ENCODE measurements around the gene RAB5IF. TPM values are rescaled to one million over a fixed set of nuclear protein-coding genes. Genes with fewer than 3 reads are reported as not detected.

Gene RAB5IF
- total RNA-seq, 1 donor from 2014 or later = 112 TPM

DNA sequence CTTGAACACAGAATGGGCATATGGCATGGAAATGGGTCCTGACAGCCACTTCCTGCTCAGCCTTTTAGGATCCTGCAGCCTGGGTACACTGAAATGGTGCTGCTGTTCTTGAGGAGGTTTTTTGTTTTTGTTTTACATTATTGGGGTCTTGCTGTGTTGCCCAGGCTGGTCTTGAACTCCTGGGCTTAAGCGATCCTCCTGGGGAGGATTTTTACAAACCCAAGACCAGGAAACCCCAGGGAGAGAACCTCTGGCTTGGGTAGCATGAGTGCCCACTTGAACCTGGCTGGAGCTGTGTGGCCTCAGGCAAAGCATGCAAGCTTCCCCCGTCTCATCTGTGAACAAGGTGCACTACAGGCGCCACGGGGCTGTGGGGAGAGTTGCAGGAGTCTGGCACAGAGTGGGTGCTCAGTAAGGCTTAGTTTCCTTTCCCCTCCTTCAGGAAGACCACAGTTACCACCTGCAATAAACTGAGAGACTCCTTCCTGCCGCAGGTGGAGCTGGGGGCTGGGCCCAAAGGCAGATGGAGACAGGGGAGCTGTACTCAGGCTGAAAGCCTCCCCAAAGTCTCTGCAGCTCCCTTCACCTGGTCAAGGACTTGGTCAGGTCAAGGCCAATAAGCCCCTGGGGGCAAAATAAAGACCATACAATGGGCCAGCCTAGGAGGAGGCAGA lies 38.6 kb downstream of the RAB5IF start:
- peak; percentile 44 for DNase-seq (ENCODE audit: low spot score)
- peak overlapping the region; percentile 98 for H3K4me3 Mint-ChIP-seq
- peaks cover 48% of the 10 kb centered on the region for H3K4me1 Mint-ChIP-seq (ENCODE audit: low read depth)
- intact Hi-C loops (cut with micrococcal nuclease) = loop anchor here (1.0 to 10.0 kb wide), 9 partner anchors 14 to 311 kb away; partner anchors contain the start of genes RAB5IF and SAMHD1
- H3K27ac Mint-ChIP-seq = peak overlapping the region; percentile 99
- H3K27me3 Mint-ChIP-seq (ENCODE audit: insufficient read depth) = no peaks in the 10 kb centered on the region
- H3K36me3 Mint-ChIP-seq (ENCODE audit: low read depth) = peaks cover 28% of the 10 kb centered on the region
- no peaks in the 10 kb centered on the region for H3K9me3 Mint-ChIP-seq

DNA sequence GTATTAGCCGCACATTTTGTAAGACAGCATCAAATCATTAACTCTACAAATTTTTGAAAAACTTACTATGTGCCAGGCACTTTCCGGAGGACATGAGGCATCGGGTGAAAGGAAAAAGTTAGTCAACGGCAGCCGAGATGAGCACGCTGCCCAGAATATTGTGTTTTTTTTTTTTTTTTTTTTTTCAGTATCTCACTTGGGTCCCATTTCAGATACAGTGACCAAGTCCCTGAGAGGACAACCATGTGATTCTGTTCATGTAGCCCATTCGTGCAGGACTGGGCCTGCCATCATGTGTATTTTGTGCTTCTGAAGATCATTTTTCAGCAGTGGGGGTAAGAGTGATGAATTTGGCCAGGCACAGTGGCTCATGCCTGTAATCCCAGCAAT lies 39.1 kb downstream of the RAB5IF start:
- no peaks in the 10 kb centered on the region for H3K9me3 Mint-ChIP-seq
- no peak for DNase-seq (ENCODE audit: low spot score)
- peaks cover 48% of the 10 kb centered on the region for H3K4me1 Mint-ChIP-seq (ENCODE audit: low read depth)
- peaks cover 27% of the 10 kb centered on the region for H3K36me3 Mint-ChIP-seq (ENCODE audit: low read depth)
- H3K4me3 Mint-ChIP-seq = peak overlapping the region; percentile 98
- intact Hi-C loops (cut with micrococcal nuclease) = loop anchor here (1.0 to 10.0 kb wide), 10 partner anchors 14 to 310 kb away; partner anchors contain the start of genes RAB5IF and SAMHD1
- H3K27ac Mint-ChIP-seq = peak overlapping the region; percentile 99
- no peaks in the 10 kb centered on the region for H3K27me3 Mint-ChIP-seq (ENCODE audit: insufficient read depth)

DNA sequence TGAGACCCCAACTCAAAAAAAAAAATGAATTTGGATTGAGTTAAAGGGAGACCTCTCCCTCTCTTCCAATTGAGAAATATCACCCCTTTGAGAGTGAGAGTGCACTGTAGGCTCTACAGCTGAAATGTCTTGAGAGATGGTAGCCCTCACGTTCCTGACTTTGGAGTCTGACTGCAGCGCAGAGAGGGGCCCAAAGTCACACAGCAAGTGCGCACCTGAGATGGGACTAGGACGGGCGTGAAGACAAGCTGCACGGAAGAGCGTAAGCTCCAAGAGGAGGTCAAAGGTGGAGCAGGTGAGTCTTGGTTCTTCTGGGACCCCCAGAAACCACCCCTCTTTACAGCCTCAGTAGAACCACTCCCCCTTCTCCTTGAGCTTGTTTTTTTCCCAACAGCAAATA lies 39.8 kb downstream of the RAB5IF start:
- intact Hi-C loops (cut with micrococcal nuclease) = loop anchor here (2.0 to 10.0 kb wide), 5 partner anchors 33 to 309 kb away; partner anchors contain the start of gene SAMHD1
- peak overlapping the region; percentile 99 for H3K27ac Mint-ChIP-seq
- DNase-seq (ENCODE audit: low spot score) = no peak
- H3K27me3 Mint-ChIP-seq (ENCODE audit: insufficient read depth) = no peaks in the 10 kb centered on the region
- peak overlapping the region; percentile 98 for H3K4me3 Mint-ChIP-seq
- H3K4me1 Mint-ChIP-seq (ENCODE audit: low read depth) = peaks cover 48% of the 10 kb centered on the region
- H3K9me3 Mint-ChIP-seq = no peaks in the 10 kb centered on the region
- H3K36me3 Mint-ChIP-seq (ENCODE audit: low read depth) = peaks cover 23% of the 10 kb centered on the region

DNA sequence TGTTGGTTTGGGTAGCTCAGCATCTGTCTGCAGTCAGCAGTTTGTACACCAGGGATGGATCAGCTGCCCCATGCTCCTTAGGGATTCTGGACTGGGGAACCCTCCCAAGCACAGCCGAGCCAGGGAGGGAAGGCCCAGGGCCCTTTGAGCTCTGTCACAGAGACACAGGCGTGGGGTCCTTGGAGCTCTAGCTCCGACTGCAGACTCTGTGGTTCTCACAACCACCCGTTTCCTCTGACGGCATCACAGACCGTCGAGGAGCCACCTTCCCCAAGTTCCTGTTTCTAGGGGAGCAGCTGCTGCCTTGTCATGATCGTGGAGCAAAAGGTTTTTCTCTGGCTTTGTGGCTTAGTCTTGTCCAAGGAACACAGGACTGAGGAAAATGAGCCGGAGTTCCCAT lies 40.4 kb downstream of the RAB5IF start, which contains the start of gene SLA2:
Gene SLA2, minus strand, starts transcription at position 199 of the 400 bp plus-strand sequence. CDS start 4,861 bp downstream, outside the sequence.
- no peaks in the 10 kb centered on the region for H3K9me3 Mint-ChIP-seq
- peaks cover 48% of the 10 kb centered on the region for H3K4me1 Mint-ChIP-seq (ENCODE audit: low read depth)
- peak within 1 kb of the TSS; percentile 98 for H3K4me3 Mint-ChIP-seq
- peaks cover 23% of the 10 kb centered on the region for H3K36me3 Mint-ChIP-seq (ENCODE audit: low read depth)
- intact Hi-C loops (cut with micrococcal nuclease) = loop anchor here (2.0 to 10.0 kb wide), 5 partner anchors 33 to 309 kb away; partner anchors contain the start of gene SAMHD1
- H3K27me3 Mint-ChIP-seq (ENCODE audit: insufficient read depth) = no peaks in the 10 kb centered on the region
- peak within 1 kb of the TSS; percentile 99 for H3K27ac Mint-ChIP-seq
- peak; percentile 61 for DNase-seq (ENCODE audit: low spot score)

DNA sequence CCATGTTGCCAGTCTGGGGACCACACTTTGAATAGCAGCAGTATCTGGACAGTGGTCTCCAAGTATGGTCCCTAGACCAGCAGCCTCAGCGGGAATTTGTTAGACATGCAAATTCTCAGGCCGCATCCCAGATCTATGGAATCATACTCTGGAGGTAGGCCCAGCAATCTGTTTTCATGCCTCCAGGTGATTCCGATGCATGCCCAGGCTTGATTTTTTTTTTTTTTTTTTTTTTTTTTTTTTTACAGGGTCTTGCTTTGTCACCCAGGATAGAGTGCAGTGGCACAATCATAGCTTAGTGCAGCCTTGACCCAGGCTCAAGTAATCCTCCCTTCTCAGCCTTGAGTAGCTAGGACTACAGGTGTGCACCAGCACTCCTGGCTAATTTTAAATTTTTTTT lies 41.1 kb downstream of the RAB5IF start:
- H3K9me3 Mint-ChIP-seq = no peaks in the 10 kb centered on the region
- no peak for DNase-seq (ENCODE audit: low spot score)
- peaks cover 48% of the 10 kb centered on the region for H3K4me1 Mint-ChIP-seq (ENCODE audit: low read depth)
- peaks cover 17% of the 10 kb centered on the region for H3K36me3 Mint-ChIP-seq (ENCODE audit: low read depth)
- H3K27ac Mint-ChIP-seq = peak overlapping the region; percentile 67
- H3K4me3 Mint-ChIP-seq = peak overlapping the region; percentile 98
- intact Hi-C loops (cut with micrococcal nuclease) = loop anchor here (5.0 to 10.0 kb wide), 3 partner anchors 76 to 308 kb away; partner anchors contain the start of gene SAMHD1
- H3K27me3 Mint-ChIP-seq (ENCODE audit: insufficient read depth) = no peaks in the 10 kb centered on the region

DNA sequence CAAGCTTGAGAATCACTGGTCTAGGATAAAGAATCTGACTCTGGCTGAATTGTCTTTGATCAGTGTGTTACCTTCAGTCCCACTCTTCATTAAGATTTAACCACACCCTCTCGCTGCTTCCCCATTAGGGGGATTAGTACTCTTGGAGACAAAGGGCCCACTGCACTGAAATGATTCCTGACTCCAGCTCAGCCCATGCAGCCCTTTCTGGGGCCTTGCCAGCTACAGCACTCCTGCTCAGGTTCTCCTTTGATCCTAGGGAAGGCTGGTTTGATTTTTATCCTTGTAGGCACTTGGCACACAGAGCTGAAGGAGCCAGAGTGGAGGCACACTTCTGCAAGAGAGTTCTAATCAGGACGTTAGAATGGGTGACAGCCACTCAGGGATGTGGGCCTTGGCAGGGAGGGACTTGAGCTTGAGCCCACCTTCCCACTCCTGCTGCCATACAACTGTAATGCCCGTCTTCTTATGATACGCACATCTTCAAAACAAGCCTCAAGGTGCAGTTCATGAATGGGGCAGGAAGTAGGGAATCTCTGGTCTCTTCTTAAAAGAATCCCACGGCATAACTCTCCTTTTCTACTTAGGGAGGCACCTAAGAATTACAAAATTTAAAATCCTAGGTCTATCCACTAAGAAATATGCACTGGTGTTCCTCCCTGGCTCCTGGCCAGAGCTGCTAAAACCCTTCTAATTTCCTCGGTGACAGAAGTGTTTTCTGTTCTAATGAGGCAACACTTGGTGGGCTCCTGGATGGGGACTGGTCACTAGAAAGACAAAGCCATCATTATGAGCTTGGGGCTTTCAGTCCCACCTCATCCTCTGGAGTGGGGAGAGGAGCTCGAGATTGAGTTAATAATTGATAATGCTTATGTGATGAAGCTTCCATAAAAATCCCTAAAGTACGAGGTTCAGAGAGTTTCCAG lies 41.9 kb downstream of the RAB5IF start:
- Mint-ChIP-seq H3K9me3 (no peaks in the 10 kb centered on the region), H3K27ac (peak overlapping the region; percentile 67), H3K4me3 (peak overlapping the region; percentile 51), H3K27me3 (ENCODE audit: insufficient read depth) (no peaks in the 10 kb centered on the region), H3K36me3 (ENCODE audit: low read depth) (peaks cover 13% of the 10 kb centered on the region), H3K4me1 (ENCODE audit: low read depth) (peaks cover 43% of the 10 kb centered on the region)
- DNase-seq (ENCODE audit: low spot score) = no peak
- intact Hi-C loops (cut with micrococcal nuclease) = loop anchor here (5.0 to 10.0 kb wide), 3 partner anchors 75 to 307 kb away; partner anchors contain the start of gene SAMHD1

DNA sequence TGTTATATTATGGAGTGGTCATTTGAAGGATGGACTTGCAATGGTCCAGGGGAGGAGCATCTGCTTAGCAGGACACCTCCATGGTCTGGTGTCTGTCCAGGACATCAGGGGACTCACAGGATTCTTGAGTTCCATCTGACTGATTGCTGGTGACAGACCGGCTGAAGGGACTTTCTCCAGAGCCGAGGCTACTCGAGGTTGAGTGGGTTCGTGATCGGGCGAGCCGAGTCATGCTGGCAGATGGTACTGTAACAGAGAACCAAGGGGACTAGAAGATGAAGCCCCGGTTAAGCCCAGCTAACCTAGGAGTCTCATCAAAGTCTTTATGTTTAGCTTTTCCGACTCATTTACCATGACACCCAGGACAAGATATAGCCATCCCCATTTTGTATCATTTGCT lies 47.9 kb downstream of the RAB5IF start:
- no peak for DNase-seq (ENCODE audit: low spot score)
- Mint-ChIP-seq H3K4me1 (ENCODE audit: low read depth) (peaks cover 5% of the 10 kb centered on the region), H3K27me3 (ENCODE audit: insufficient read depth) (no peaks in the 10 kb centered on the region), H3K4me3 (no peak overlapping the region), H3K9me3 (no peaks in the 10 kb centered on the region), H3K36me3 (ENCODE audit: low read depth) (peaks cover 13% of the 10 kb centered on the region), H3K27ac (no peak overlapping the region)
- intact Hi-C loops (cut with micrococcal nuclease) = no loop called here

DNA sequence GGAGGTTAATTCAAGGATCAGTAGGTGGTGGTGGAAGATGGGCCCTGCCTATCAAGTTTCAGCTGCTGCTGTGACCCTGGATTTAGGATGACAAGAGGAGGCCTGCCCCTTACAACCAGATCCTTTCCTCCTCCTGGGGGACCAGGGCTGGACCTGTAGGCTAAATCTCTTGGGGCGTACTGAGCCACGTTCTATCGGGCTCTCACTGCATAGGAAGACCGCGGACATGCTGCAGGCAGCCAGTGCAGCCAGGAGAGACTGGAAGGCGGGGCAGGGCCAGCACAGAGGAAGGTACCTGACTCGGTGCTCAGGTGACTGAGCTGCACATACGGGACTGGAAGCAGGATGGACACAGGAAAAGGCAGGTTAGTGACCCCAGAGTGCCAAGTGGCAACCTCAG lies 48.9 kb downstream of the RAB5IF start:
- intact Hi-C loops (cut with micrococcal nuclease) = no loop called here
- peaks cover 13% of the 10 kb centered on the region for H3K36me3 Mint-ChIP-seq (ENCODE audit: low read depth)
- no peak for DNase-seq (ENCODE audit: low spot score)
- H3K9me3 Mint-ChIP-seq = no peaks in the 10 kb centered on the region
- no peak overlapping the region for H3K27ac Mint-ChIP-seq
- H3K4me1 Mint-ChIP-seq (ENCODE audit: low read depth) = peaks cover 12% of the 10 kb centered on the region
- H3K27me3 Mint-ChIP-seq (ENCODE audit: insufficient read depth) = no peaks in the 10 kb centered on the region
- no peak overlapping the region for H3K4me3 Mint-ChIP-seq

DNA sequence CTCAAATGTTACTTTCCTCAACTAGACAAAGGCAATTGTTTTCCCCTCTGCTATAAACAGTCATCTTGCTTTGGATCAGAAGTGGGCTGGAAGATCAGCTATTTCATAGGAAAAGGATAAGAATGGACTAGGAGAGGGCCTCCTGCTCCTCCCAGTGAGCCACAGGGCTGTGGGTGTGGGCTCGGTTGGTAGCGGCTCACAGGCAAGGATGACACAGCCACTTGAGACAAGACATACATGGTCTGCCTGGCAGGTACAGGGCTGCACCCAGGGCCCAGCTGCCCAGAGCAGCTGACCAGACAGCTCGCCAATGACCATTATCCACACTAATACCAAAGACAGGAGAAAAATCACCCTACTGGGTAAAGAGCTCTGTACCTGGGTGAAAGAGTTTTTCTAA lies 49.4 kb downstream of the RAB5IF start:
- H3K4me3 Mint-ChIP-seq = no peak overlapping the region
- intact Hi-C loops (cut with micrococcal nuclease) = no loop called here
- no peaks in the 10 kb centered on the region for H3K9me3 Mint-ChIP-seq
- H3K4me1 Mint-ChIP-seq (ENCODE audit: low read depth) = peaks cover 12% of the 10 kb centered on the region
- no peaks in the 10 kb centered on the region for H3K27me3 Mint-ChIP-seq (ENCODE audit: insufficient read depth)
- DNase-seq (ENCODE audit: low spot score) = no peak
- H3K27ac Mint-ChIP-seq = no peak overlapping the region
- peaks cover 14% of the 10 kb centered on the region for H3K36me3 Mint-ChIP-seq (ENCODE audit: low read depth)

DNA sequence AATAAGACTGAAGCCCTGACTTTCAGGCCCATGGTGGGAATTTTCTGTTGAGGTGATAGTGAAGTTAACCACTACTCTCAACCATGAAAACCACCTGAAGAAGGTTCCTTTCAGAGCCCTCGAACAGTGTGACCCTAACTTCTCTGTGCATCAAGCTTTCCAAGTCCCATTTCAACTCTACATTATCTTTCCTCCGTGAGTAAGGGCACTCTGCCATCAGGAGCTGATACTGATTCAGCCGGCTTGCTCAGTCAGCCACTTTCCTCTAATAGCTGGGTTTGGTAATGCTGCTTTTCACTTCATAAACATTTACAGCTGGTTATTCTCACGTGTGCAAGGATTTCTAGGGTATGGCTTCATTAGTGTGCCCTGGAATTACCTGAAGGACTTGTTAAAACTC lies 51.2 kb downstream of the RAB5IF start:
- H3K36me3 Mint-ChIP-seq (ENCODE audit: low read depth) = peaks cover 22% of the 10 kb centered on the region
- H3K9me3 Mint-ChIP-seq = no peaks in the 10 kb centered on the region
- H3K4me1 Mint-ChIP-seq (ENCODE audit: low read depth) = peaks cover 18% of the 10 kb centered on the region
- intact Hi-C loops (cut with micrococcal nuclease) = no loop called here
- no peak overlapping the region for H3K4me3 Mint-ChIP-seq
- no peak for DNase-seq (ENCODE audit: low spot score)
- no peak overlapping the region for H3K27ac Mint-ChIP-seq
- no peaks in the 10 kb centered on the region for H3K27me3 Mint-ChIP-seq (ENCODE audit: insufficient read depth)

DNA sequence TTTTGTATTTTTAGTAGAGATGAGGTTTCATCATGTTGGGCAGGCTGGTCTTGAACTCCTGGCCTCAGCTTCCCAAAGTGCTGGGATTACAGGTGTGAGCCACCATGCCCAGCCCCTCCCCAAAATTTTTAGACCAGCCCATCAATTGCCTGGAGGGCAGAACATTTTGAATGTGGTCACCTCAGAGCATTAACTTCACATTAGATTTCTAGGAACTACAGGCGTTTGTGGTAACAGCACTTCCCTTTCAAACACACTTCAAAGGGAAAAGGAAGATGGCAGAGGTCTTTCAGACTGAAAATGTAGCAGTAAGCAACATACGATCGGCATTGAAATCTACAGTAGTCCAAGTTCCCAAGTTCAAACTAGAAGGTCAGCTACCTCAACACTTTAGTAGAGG lies 52.7 kb downstream of the RAB5IF start:
- intact Hi-C loops (cut with micrococcal nuclease) = no loop called here
- Mint-ChIP-seq H3K27ac (peak overlapping the region; percentile 38), H3K36me3 (ENCODE audit: low read depth) (peaks cover 13% of the 10 kb centered on the region), H3K9me3 (no peaks in the 10 kb centered on the region), H3K27me3 (ENCODE audit: insufficient read depth) (no peaks in the 10 kb centered on the region), H3K4me1 (ENCODE audit: low read depth) (peaks cover 18% of the 10 kb centered on the region), H3K4me3 (peak overlapping the region; percentile 21)
- DNase-seq (ENCODE audit: low spot score) = peak; percentile 12
